Measurements from ENCODE around the gene DENND1B.

- TF ChIP-seq, protein P1, sequence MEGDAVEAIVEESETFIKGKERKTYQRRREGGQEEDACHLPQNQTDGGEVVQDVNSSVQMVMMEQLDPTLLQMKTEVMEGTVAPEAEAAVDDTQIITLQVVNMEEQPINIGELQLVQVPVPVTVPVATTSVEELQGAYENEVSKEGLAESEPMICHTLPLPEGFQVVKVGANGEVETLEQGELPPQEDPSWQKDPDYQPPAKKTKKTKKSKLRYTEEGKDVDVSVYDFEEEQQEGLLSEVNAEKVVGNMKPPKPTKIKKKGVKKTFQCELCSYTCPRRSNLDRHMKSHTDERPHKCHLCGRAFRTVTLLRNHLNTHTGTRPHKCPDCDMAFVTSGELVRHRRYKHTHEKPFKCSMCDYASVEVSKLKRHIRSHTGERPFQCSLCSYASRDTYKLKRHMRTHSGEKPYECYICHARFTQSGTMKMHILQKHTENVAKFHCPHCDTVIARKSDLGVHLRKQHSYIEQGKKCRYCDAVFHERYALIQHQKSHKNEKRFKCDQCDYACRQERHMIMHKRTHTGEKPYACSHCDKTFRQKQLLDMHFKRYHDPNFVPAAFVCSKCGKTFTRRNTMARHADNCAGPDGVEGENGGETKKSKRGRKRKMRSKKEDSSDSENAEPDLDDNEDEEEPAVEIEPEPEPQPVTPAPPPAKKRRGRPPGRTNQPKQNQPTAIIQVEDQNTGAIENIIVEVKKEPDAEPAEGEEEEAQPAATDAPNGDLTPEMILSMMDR (IDR thresholded peaks at IDR 0.05): no peak
- TF ChIP-seq POLR2A (IDR thresholded peaks at IDR 0.05): no peak
Observed at GRCh38 chr1:197731449-197731848, 43.8 kb downstream of the DENND1B start.
